Measurements from ENCODE around the gene GPATCH4.

GRCh38 chr1:156629823-156630449 is 28.7 kb upstream of the GPATCH4 start:
- TF ChIP-seq YY1 (IDR thresholded peaks at IDR 0.05; ENCODE audit: insufficient read depth, insufficient read length) (no peak), ZNF274 (IDR thresholded peaks at IDR 0.05; ENCODE audit: low read depth, low read length) (no peak)
